Omental fat pad (tissue), 4 donors: ENCODE measurements around the gene ARHGEF39. TPM values are rescaled to one million over a fixed set of nuclear protein-coding genes. Genes with fewer than 3 reads are reported as not detected.

ENCODE experiments used
- ATAC-seq: fragments of 150-250 bp; one replicate; pipeline ENCODE4 v1.9.1; 2016; ENCODE audit warnings: mild to moderate bottlenecking, moderate library complexity; ENCODE audit not compliant: low FRiP score
- DNase-seq: peaks from one replicate; pipeline ENCODE4 v3.0.0-alpha.2; 2019; ENCODE audit warnings: low spot score
- total RNA-seq, 4 donors: library from RNA; depleted of rRNA; stranded (reverse); fragments of >200 nt; gene quantifications; one replicate each; pipeline ENCODE4 v1.1.0, GENCODE V29; 2016
- TF ChIP-seq, protein P1 (sequence below), 3 donors: fragments of 450-650 bp; IDR thresholded peaks; one replicate each; pipeline ENCODE4 v1.5.1; 2016 to 2017; ENCODE audit warnings: antibody characterized with exemption in 3 of 3, mild to moderate bottlenecking in 3 of 3, moderate library complexity in 2 of 3

Gene ARHGEF39
- total RNA-seq, 4 donors from 2014 or later: 0.36 to 2.8 (median 0.65) TPM; not detected in 1

DNA sequence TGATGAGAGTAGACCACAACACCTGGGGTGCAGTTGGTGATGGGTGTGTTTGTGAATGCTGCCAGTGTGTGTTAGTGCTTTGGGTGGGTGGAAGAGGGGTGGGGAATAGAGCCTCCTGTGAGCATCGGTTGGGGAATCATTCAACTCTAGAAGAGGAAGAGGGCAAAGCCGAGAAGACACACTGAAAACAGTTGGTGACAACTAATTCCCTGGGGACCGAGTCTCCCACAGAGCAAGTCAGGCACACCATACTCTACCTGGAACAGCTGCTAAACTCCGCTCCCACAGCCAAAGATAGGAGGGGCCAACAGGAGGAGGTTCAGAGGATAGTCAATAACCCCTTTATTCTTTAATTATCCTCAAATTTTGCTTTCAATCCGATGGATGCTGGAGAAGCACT is 1.6 kb upstream of the ARHGEF39 start:
- DNase-seq: no peak
- ATAC-seq: no peak
- TF ChIP-seq, protein P1, sequence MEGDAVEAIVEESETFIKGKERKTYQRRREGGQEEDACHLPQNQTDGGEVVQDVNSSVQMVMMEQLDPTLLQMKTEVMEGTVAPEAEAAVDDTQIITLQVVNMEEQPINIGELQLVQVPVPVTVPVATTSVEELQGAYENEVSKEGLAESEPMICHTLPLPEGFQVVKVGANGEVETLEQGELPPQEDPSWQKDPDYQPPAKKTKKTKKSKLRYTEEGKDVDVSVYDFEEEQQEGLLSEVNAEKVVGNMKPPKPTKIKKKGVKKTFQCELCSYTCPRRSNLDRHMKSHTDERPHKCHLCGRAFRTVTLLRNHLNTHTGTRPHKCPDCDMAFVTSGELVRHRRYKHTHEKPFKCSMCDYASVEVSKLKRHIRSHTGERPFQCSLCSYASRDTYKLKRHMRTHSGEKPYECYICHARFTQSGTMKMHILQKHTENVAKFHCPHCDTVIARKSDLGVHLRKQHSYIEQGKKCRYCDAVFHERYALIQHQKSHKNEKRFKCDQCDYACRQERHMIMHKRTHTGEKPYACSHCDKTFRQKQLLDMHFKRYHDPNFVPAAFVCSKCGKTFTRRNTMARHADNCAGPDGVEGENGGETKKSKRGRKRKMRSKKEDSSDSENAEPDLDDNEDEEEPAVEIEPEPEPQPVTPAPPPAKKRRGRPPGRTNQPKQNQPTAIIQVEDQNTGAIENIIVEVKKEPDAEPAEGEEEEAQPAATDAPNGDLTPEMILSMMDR (IDR thresholded peaks at IDR 0.05): no peak

DNA sequence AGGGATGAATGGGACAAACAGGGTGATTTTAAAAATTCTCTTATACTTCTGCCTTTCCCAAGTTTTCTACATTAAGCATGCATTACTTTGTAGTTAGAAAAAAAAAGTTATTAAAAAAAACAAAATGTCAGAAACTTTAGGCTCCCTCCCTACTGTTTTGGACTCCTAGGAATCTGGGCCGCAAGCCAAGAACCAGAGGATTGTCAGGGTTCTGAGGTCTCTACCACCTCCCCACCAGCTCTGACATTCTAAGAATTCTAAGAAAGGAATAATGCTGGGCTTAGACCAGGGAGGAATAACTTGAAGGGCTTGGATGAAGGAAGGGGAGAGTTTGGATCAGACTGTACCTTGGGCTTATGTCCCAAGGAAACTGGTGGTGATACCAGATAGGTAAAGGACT is 1.1 kb upstream of the ARHGEF39 start:
- ATAC-seq (no peak), DNase-seq (no peak)
- TF ChIP-seq, protein P1 (IDR thresholded peaks at IDR 0.05): no peak

DNA sequence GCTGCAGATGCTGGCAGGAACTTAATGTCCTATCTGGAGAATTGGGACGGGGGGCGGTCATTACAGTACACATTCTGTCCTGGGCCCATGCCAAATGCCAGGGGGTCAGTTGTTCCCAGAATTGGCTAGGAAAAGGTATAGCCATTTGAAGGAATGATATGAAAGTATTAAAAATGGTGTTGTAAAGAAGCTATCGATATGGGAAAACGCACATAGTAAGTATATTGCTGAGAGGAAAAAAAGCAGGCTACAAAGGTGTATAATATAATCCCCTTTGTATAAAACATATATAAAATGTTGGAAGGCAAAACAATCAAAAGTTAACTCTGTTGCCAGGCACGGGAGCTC is 450 bp upstream of the ARHGEF39 start:
- DNase-seq (no peak), ATAC-seq (no peak)
- TF ChIP-seq, protein P1 (IDR thresholded peaks at IDR 0.05): no peak

DNA sequence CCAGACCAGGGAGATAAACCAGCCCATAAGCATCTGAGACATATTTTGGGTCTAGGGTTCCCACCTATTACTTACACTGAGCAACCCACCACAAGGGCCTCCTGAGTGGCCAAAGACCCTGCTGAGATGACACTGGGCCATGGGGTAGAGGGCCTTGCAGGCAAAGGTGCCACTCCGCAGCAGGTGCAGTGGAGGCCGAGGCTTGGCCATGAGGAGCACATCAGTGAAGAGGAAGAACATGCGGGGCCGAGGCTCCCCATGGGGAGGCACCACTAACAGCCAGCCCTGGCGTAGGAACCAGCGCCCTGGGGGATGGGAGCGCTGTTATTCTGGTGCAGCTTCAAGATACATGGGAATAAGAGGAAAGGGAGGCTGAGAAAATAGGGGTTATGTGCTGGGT is 2.6 kb downstream of the ARHGEF39 start:
- TF ChIP-seq, protein P1 (IDR thresholded peaks at IDR 0.05): no peak
- ATAC-seq (no peak), DNase-seq (no peak)

DNA sequence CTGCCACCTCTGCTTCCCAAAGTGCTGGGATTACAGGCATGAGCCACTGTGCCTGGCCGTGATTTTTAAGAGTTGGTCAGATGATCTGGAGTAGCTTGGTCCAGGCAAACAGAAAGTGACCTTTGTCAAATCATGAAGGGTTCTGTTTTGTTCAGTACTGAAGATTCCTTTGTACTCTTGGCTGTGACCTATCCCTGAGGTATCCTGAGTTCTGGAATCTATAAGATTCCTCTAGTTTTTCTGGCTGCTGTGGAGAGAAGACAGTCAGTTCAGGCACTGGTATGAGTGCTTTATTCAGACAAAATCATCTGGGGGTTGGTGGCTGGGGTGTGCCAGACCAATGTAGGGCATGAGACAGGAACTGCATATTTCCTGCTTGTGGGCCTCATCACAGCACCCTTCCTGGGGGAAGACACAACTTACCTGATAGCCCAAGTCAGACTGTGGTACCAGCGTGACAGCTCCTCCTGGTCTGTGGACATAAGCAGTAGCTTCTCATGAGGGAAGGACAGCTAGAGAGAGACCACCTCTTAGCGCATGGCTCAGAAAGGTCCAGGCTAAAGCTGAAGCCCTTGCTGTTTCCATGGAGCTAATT is 3.1 kb downstream of the ARHGEF39 start:
- ATAC-seq (no peak), DNase-seq (no peak)
- TF ChIP-seq, protein P1 (IDR thresholded peaks at IDR 0.05): no peak

DNA sequence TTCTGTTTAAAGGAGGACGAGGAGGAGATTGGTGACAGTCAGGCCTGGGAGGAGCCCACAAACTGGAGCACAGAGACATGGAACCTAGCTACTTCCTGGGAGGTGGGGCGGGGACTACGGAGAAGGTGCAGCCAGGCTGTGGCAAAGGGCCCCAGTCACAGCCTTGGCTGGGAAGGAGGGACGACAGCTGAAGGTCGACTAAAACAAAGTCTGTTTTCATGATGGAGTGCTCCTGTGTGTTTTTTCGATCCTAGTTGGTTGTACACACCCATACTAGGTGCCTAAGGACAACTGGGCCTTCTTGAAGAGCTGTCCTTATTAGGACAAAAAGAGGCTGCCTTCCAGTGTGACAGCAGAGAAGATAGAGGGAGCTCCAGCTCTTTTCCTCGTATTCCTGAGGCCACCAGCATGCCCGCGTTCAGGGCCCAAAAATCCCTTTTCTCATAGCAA is 4.0 kb downstream of the ARHGEF39 start:
- TF ChIP-seq, protein P1 (IDR thresholded peaks at IDR 0.05): no peak
- DNase-seq (no peak), ATAC-seq (no peak)

DNA sequence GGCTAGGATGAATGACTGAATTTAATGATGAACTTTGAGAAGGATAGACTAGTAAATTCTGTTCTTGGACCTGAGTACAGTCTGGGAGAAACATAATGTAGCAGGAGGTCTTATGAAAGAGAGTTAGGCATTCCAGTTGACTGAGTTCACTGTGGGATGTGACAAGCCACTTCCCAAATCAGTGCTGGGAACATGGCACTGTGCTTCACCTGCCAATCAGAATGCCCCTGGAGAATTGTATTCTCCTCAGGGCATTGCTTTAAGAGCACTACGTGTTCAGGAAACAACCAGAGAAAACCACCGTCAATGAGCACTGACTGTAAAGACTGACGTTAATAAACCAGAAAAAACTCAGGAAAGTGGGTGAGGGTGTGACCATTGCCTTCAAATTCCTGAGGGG is 5.7 kb downstream of the ARHGEF39 start:
- no peak for DNase-seq
- TF ChIP-seq, protein P1 (IDR thresholded peaks at IDR 0.05): no peak
- ATAC-seq: no peak
